Inflammatory macrophage treated with lipopolysaccharide for 1 hour (primary cell): ENCODE measurements around the gene IFNLR1.
"Not testable (repeated sequence)": the region's sequence is repeated elsewhere in the genome, so short reads cannot be mapped to it uniquely, and the experiment has no call there.

Experiments used
- DNase-seq, 2 donors: peaks; one replicate each; pipeline ENCODE4 v3.0.0-alpha.2; 2020 to 2022

IFNLR1 gene

DNA sequence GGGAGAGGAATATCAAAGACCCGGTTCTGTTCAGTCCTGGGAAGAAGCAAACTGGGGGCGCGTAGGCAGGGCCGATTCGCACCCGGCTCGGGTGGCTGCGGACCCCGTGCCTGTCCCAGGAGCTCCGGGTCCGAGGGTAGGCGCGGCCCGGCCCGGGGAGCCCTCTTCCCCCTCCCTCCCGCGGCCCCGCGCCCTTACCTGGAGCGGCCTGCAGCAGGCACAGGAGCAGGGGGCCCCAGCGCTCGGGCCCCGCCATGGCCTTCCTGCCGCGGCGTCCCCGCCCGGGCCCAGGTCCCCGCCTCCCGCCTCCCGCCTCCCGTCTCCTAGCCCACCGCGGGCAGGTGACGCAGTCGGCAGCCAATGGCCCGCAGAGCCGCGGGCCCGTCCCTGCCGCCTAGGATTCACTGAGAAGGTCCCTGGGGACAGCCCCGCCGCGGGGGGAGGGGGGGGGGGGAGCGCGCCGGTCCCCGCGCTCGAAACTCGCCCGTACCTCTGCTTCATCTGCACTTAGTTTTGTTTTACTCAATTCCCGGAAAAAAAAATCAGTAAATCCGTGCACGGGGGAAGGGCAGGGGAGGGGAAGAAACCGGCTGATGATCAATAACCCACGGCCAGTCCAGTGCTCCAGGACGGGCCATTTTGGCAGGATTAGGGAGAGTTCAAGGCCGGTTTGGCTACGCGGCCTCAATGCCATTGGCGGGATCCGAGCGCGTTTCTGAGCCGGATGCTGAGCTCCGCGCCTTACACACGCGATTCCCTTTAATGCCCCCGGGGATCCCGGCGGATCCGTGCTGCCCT lies at the start of gene IFNLR1:
TSS of gene IFNLR1 (minus strand) at position 297 of the 798 bp plus-strand sequence. CDS start at position 256, 41 bp downstream.
- DNase-seq = peak in 1 of 2 donors; percentile 33

DNA sequence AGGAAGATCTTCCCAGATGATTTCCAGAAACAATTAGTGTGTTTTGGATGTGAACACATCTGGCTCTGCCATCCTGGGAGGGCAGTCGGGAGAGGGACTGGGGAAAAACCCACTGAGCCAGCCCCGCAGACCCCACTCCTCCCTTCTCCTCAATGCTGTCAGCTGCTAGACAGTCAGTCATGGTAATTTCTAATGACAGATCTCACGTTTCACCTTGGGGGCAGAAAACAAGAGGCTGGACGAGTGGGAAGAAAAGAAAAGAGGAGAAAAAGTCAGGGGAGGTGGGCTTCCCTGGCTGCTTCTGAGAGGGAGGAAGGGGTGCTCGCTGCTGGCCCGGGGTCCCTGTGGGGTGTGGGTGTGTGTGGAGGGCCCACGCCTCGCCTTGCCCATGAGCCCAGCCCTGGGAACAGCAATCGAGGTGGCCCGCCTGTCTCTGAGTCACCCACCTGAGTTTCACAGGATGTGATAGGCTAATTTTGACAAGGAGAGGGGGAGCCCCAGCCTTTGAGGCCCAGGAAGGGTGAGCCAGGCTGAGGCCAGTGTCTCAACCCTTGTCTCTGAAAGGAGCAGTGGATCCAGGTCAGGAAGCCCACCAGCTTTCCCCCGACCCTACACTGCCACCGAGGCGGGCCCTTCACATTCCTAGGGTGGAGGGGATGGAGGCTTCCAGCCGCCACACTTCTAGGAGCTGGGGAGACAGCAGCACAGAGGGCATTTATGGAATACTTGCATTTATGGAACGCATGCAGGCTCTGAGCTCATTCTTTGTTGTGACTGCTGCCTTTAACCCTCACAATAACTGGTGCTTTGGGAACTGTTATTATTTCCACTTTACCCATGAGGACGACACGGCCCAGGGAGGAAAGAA lies 49.1 kb upstream of the IFNLR1 start:
- DNase-seq = no peak

DNA sequence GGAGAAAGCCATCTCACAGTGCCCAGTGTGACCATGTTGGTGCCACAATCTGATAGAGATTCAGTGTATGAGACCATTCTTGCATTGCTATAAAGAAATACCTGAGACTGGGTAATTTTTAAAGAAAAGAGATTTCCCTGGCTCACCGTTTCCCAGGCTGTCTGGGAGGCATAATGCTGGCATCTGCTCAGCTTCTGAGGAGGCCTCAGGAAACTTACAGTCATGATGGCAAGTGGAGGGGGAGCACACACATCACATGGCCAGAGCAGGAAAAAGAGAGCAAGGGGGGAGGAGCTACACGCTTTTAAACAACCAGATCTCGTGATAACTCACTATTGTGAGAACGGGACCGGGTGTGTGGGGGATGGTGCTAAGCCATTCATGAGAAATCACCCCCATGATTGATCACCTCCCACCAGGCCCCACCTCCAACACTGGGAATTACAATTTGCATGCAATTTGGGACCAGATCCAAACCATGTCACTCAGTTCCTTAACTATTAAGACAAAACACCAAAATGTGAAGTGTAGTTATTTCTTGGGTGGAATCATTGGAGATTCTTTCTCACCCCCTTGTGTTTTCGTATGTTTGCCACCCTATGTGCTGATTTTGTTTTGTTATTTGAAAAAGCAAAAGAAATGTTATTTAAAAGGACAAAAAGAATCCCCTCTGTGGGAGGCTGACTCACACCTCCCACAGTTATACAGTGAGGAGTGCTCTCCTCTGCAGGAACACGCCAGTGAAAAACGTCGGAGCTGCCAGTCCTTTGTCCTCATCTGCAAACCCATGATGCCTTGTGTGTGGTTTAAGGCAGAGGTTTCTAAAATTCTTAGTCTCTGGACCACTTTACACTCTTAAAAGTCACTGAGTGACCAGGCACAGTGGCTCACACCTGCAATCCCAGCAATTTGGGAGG lies 46.9 kb upstream of the IFNLR1 start:
- DNase-seq = peak in 1 of 2 donors; percentile 24

DNA sequence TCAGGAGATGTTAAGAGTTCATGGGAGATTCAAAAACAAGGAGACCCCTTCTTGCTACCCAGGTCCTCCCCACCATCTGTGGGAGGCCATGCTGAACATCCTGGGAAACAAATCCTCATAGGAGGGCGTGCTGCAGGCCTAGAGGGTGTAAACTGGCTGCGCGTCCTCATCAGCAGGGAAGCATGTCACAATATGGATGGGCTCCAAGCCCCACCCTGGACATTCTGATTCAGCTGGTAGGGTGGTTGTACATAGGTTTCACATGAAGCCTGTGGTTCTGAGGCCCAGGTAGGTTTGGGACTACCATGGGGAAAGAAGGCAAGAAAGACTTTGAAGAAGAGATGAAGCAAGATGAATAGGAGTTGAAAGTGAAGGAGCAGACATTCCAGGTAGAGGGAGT lies 44.6 kb upstream of the IFNLR1 start:
- DNase-seq = no peak

- no peak for DNase-seq
These were observed 41.2 kb upstream of the IFNLR1 start for GRCh38 chr1:24228311-24228710.

- no peak for DNase-seq
These were observed 39.7 kb upstream of the IFNLR1 start for GRCh38 chr1:24226749-24227148.

GRCh38 chr1:24224761-24225160 lies 37.7 kb upstream of the IFNLR1 start:
- DNase-seq = no peak

DNA sequence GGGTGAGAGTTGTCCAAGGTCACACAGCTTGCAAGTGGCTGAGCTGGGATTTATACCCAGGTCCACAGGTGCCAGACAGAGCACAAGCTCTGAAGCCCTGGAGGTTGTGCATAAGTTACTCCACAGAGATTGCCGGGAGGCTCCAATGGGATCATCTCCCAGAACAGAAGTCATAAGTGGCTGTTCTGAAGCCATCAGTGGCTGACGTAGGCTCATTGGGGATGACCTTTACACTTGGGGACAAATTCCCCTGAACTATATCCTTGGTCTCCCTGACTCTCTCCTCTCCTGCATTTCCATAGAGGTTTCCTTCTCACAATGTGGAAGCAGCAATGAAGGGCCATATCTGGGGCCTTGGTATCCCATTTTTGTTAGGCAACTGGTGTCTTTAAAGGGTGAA lies 37.0 kb upstream of the IFNLR1 start:
- no peak for DNase-seq

GRCh38 chr1:24222793-24223192 lies 35.7 kb upstream of the IFNLR1 start:
- DNase-seq = no peak

DNA sequence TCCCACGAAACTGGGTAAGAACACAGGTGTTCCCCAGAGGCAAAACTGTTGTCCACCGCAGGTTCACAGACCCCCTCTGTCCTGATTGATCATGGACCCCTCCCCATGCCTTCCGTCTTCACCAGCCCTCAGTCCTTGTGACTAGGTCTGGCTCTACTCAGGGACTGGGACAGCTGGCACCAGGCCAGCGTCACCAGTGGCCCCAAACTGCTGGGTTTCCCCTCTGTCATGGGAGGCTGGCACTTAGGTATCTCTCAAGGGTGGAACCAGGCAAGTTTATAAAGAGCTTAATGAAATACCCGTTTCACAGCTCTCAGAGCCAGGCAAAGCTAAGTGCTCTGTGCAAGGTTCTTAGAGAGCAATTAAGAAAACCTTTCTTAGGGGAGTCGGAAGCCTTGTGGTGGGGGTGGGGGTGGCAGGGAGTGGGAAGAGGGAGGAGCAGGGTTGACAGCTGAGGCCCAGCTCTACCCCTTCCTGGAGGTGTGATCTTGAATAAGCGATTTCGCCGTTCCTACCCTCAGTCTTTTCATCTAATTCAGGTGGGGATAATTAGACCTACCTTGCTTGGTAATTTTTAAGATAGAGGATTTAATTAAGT lies 35.0 kb upstream of the IFNLR1 start:
- DNase-seq = no peak

DNA sequence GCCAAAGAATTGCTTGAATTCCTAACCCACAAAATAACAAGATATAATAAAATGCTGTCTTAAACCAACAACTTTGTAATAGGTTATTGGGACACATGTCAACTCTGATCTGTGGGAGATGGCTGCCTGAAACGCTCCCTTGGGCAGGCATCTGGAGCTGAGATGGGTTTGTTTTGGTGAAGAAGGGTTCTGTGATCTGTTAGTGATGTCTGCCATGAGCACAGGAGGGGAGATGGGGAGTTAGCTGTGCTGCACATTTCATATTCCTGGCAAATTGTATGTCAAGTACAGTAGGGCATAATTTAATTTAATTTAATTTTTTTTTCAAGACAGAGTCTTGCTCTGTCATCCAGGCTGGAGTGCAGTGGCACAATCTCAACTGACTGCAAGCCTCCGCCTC lies 34.2 kb upstream of the IFNLR1 start:
- DNase-seq = no peak

GRCh38 chr1:24216276-24217074 lies 29.4 kb upstream of the IFNLR1 start:
- no peak for DNase-seq

DNA sequence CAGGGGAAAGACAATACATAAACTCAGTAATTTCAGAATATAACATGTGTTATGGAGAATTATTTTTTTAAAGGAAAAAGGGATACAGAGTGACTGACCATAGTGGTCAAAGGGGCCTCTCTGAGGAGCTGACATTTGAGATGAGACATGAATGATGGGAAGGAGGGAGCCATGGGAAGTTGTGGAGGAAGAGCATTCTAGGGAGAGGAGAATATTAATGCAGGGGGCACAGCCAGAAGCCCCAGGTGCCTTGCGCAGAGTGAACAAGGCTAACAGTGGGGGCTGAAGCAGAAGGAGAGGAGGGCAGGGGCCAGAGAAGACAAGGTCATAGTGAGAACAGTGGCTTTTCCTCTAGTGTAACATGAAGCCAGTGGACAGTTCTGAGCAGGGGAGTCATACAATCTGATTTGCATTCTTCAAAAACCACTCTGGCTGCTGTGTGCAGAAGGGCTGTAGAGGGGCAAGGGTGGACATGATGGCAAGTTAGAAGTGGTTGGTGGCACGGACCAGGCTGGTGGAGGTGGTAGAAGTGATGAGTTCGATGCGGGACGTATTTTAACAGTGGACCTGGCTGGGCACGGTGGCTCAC lies 28.2 kb upstream of the IFNLR1 start:
- DNase-seq = no peak

DNA sequence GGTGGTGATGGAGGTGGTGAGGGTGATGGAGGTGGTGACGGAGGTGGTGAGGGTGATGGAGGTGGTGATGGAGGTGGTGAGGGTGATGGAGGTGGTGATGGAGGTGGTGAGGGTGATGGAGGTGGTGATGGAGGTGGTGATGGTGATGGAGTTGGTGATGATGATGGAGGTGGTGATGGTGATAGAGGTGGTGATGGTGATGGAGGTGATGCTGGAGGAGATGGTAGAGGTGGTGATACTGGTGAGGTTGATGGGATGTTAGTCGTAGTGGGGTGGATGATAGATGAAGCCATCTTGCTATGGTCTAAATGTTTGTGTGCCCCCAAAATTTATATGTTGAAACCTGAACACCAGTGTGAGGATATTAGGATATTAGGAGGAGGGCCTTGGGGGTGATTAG lies 25.3 kb upstream of the IFNLR1 start:
- DNase-seq = no peak

- DNase-seq = no peak
These were observed 23.1 kb upstream of the IFNLR1 start for GRCh38 chr1:24210195-24210627.

DNA sequence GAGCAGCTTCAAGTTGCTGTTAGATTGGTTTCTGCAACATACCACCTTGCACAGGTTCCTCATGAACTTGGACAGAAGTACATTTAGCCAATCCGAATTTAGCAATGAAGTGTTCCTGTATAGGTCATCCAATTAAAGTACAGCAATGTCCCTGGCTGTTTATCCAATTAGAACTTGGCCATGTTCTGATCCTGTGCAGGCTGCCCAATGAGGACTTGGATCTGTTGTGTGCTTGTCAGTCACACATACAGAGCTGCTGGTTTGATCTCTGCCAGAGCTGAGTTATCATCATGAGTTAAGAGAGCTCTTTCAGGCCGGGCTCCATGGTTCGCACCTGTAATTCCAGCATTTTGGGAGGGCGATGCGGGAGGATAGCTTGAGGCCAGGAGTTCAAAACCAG lies 22.0 kb upstream of the IFNLR1 start:
- DNase-seq = no peak

GRCh38 chr1:24207709-24208108 lies 20.6 kb upstream of the IFNLR1 start:
- DNase-seq = no peak

- DNase-seq = not testable (repeated sequence)
These were observed 20.3 kb upstream of the IFNLR1 start for GRCh38 chr1:24207395-24207687.

- no peak for DNase-seq
These were observed 19.7 kb upstream of the IFNLR1 start for GRCh38 chr1:24206516-24207394.

DNA sequence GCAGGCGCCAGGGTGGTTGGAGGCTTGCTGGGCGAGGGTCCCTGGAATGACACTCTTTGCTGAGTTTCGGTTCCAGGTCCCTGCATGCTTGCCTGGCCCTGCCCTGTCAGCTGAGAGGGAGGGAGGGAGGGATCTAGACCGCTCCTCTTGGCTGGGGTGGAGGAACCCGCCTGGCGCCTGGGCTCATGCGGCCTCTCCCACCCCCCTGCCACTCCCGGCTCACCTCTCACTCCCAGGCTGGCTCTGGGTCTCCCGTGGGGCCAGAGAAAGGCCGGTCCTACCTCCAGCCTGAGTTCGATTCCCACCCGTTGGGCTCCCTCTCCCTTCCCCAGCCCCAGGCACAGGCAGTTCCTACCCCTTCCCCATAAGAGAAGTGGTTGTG lies 19.0 kb upstream of the IFNLR1 start:
- no peak for DNase-seq
